Measurements from ENCODE around the gene UPF3A.

UPF3A gene

DNA sequence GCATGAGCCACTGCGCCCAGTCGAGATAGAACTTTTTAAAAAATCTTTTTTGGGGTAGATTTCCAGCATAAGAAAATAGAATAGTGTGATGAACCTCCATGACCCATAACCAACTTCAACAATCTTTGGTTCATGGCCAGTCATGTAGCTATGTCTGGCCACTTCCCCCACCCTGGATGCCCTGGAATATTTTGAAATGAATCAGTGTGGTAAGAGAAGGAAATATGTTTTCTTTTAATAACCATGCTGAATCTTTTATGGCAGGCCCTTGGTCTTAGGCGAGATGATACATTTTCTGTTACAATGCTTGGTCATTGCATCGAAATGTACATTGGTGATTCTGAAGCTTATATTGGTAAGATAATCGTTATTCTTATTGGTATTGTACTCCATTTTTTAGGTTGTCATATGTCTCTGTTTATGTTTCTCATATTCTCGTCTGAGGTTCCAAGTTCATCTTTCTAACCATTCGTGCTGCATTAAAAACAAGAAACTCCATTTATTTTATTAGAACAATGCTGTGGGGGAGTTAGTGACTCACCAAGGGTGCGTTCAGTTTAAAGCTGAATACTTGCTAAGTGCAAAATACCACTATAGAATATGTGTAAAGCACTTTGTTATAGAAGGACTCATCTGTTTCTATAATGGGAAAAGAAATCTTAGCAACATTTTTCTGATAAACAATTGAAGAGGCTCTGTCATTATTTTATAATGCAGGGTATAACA, 16.4 kb upstream of the UPF3A start:
- no peak for DNase-seq

DNA sequence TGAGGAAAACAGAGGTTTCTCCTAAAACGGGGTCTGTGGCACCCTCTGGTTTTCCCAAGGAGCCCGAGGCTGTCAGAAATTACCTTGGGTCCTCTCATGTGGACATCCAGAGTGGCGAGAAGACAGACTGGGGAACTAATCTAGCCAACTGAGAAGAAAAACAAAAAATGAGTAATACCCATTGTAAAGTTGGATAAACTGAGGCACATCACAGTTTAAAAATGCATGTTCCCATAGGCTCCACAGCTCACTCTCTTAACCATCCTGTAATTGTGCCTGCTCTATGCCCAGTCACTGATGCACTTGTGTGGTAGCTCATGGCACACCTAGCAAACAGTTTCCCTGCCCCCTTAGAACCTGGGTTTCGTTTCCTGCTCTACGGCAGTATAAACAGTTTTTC, 15.2 kb upstream of the UPF3A start:
- DNase-seq, result no peak

DNA sequence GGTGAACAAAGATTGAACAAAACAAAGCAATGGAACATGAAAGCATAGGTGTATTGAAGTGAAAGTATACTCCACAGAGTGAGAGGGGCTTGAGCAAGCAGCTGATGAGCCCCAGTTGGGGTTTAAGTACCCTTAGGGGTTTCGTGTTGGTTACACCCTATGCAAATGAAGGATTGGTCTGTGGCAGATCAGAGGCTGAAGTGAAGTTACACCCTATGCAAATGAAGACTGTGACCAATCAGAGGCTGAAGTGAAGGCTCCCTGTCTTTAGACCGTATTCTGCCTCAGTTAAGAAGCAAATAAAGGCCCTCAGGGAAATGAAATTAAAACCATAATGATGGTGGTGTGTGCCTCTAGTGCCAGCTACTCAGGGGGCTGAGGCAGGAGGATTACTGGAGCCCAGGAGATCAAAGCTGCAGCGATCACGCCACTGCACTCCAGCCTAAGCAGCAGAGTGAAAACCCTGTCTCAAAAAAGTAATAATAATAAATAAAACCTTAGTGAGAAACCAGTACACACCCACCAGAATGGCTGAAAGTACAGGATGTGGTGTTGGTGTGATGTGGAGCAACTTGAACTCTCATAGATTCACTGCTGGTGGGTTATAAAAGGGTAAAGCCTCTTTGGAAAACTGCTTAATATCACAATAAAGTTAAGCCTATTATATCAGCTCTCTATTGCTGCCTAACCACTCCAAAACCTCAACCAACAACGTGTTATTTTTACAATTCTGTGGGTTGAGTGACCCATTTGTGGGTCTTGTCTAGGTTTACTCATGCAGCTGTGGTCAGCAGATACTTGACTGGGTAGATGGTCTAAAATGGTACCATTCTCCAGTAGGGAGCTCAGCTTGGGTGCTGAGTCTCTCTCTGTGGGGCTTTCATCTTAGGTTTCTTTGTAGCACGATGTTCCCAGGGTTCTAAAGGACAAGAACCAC, 12.8 kb upstream of the UPF3A start:
- DNase-seq, result no peak

DNA sequence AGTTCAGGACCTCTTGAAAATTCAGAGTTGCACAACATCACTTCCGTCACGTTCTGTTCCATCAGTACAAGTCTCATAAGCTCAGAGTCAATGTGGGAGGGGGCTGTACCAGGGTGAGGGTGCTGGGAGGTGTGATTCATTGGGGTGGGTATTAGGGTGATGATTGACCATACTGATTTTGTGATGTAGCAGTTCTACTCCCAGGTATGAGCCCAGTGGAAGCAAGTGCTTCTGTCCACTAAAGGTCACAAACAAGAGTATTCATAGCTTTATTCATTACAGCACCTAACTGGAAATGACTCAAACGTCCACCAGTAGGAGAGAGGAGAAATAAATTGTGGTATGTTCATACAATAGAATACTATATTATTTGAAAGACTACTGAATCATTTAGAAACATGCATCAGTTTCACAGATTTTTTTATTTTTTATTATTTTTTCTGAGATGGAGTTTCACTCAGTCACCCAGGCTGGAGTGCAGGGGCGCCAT, 12.1 kb upstream of the UPF3A start:
- peak; percentile 3 for DNase-seq

DNA sequence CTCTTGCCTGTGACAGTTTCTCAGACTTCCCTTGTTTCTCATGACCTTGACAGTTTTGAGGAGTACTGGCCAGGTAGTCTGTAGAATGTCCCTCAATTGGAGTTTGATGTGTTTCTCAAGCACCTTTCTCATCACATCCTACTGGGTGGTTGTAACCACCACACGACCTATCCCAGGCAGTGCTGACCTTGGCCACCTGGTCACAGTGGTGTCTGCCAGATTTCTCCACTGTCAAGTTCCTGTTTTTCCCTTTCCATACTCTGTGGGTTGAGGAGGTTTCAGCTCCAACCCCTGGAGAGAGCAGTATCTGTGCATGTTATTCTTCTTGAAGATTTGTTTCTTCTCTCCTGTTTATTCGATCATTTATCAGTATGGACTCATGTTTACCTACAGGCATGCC, 8.4 kb upstream of the UPF3A start:
- DNase-seq, result no peak

DNA sequence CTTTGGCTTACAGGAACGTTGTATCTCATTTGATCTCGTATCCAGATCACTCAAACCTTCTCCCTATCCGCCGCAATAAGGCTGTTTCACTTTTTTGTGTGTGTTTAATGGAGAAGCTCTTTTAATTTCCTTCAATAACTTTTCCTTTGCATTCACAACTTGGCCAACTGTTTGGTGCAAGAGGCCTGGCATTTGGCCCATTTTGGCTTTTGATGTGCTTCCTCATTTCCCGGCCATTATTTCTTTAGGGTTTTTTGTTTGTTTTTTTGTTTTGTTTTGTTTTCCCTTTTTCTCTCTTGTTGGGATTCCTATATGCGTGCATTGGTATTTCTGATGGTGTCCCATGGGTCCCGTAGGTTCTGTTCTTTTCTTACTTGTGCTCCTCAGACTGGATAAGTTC, 6.1 kb upstream of the UPF3A start:
- no peak for DNase-seq

DNA sequence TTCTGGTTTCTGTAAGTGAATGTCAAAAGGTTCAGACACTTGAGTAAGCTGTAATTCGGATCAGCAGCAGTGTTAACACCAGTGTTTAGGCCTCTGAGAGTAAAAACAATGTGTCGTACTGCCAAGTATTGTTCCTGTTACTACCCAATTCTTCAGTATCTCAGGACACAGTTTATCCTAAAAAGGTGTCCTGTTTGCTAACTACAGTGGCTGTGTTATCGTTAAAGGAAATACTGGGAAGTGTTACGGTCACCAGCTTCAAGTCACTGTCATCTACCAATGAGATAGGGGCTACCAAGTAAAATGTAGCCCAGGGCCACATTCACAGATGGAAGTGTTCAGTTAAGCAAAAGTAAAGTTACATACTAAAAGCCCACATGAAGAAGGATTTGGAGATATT, 2.3 kb upstream of the UPF3A start:
- no peak for DNase-seq

DNA sequence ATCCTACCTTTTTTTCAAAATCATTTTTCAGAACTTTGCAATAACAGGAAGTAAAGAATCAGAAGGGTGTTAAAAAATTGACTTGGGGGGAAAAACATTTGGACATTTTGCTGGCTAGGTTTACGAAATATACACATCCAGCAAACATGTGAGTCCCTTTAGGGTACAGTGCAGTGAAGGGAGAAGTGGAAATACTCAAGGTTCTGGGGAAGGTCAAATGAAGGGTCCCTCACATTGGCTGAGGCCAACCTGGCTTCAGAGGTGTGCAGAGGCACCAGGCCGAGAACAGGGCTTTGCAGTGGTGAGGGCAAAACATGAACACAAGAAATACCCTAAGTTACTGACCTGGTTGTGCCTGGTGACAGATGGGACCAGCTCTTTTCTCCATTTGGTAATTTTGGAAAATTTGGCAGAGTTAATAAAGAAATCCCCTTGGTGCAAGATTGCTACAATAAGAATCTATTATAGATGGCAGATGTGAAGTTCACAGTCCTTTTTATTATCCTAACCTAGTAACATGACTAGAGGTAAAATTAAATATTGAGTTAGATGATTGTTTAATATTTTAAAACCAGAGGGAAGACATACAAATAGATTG, 1.5 kb upstream of the UPF3A start:
- DNase-seq, result no peak

DNA sequence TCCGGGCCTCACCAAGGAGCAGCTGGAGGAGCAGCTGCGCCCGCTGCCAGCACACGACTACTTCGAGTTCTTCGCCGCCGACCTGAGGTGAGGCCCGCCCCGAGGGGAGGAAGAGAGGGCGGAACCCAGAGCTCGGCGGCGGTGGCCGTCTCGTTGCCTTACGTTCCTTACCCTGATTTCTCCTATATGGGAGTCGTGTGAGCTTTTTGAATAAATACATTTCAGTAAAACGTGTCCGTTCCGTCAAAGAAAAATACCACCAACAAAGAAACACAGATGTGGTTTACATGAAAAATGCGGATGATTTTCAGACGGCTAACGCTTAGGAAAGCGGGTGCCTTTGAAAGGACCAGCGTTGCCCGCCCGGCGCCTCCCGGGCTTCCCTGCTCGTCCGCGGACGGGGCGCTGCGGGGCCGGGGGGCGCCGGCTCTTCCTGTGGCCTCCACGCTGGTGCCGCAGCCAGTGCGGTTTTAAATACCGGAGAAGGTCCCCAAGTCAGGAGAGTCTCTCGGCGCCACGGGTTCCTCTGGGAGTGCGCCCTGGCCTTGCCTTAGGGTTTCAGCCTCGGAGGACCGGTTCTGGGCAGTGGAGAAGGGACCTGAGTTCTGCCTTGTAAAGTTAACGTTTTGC, 755 bp downstream of the UPF3A start:
- DNase-seq, result peak; percentile 80

DNA sequence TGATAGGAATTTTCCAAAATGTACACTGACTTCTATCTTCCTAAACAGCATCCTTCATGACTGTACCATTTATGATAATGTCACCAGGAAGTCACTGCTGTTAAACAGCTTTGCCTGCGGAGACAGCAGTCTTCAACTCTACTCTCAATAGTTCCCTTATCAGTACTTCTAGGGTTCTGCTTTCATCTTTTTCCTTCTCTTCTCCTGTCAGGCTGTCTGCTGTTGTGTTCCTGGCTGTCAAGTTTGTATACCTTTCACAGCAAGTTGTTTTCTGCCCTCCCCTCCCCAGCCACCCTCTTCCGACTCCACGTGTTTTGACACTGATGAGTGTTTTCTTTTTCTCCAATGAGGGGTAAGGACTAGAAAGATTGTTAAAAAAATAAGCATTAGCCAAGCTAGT, 2.2 kb downstream of the UPF3A start:
- no peak for DNase-seq

DNA sequence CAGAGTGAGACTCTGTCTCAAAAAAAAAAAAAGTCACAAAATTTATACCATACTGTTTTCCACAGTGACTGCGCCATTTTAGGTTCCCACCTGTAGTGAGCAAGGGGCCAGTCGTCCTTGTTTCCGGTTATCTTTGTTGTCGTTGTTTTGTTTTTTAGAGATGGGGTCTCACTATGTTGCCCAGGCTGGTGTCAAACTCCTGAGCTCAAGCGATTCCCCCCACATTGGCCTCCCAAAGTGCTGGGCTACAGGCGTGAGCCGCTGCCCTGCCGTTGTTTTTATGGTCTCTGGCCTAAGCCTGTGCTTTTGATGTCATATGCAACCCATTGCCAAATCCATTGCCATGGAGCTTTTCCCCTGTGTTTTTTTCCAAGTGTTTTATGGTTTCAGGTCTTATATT, 3.3 kb downstream of the UPF3A start:
- DNase-seq, result no peak

DNA sequence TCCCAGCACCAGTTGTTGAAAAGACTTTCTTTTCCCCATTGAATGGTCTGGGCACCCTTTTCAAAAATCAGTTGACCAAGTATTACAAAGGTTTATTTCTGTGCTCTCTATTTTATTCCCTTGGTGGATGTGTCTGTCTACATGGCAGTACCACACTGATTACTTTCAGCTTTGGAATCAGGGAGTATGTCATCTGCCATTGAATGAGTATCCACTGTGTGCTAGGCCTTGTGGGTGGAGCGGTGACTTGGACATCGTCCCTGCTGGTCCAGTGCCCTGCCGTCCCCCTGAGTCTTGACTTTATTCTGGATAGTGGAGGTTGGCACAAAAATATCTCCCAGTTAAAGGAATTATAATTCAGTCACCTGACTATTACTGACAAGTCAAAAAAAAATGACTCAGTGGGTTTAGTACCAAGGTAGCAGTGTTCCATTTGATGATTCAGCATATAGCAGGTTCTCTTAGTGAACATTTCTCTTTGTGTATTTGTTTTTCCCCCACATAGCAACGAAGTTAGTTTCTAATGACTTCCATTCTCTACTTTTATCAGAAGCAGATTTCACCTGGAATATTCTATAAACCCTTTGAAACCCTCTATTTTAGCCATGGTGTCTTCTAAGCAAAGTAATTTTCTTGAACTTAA, 3.9 kb downstream of the UPF3A start:
- DNase-seq, result no peak

DNA sequence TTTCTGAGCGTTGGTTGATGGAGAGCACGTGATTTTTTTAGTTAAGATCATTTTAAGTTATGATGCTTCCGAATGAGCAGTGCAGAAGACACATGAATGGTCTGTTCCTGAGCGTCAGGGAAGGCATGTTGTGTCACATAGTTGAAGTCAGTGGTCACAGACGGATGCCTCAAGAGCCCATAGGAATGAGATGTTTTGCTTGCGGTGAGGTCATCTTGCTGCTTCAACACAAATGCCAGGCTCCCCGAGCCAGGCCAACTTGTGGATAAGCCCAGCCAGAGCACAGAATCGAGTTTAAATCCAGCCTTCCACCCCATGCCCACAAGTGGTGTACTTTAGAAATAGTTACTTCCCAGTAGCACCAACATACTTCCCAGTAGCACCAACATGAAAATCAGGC, 5.4 kb downstream of the UPF3A start:
- no peak for DNase-seq

DNA sequence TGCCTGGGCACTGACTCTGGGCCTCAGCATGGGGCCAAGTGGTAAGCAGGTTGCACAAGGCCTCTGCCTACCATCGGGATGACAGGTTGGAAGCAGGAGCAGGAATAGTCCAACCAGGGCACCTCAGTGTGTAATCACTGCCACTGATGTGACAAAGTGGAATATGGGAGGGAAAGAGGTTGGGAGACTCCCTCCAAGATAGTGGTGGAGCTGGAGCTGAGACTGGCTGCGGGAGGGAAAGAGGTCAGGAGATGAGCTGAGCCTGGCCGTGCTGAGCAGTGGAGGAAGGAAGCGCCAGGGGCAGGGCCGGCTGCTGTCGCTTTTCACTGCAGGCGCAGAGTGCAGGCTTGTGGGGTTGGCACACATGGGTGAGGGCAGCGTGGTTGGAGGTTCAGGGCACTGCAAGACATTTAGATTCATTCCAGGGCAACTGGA, 6.8 kb downstream of the UPF3A start:
- DNase-seq, result no peak

DNA sequence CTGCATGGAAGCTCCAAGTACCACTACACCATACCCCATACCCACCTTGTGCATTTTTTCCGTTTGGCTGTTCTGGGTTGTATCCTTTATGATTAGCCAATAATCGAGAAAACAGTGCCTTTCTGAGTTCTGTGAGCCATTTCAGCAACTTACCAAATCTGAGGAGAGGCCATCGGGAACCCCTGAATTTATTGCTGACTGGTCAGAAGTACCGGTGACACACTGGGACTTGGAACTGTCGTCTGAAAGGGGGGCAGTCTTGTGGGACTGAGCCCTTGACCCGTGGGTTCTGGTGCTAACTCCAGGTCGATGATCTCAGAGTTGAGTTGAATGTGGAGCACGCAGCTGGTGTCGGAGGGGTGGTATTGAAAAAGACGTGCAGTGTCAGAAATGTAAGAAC, 15.0 kb downstream of the UPF3A start:
- no peak for DNase-seq

DNA sequence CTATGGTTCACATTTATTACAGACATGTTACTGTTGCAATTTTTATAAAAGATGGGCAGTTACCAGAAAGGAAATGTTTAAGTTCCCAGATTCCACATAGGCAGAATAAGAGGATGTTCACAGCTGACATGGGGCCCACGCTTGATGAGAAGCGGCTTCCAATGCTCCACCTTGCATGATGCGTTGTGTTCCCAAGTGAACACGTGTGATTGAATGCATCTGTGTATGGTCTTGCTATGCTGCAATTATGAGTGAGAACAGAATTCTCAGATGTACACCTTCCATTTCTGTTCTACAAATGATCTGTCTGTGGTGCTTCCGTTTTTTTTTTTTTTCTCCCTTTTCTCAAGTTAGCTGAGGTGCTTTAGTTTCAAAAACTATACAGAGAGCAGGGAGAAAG, 15.5 kb downstream of the UPF3A start:
- DNase-seq, result no peak

DNA sequence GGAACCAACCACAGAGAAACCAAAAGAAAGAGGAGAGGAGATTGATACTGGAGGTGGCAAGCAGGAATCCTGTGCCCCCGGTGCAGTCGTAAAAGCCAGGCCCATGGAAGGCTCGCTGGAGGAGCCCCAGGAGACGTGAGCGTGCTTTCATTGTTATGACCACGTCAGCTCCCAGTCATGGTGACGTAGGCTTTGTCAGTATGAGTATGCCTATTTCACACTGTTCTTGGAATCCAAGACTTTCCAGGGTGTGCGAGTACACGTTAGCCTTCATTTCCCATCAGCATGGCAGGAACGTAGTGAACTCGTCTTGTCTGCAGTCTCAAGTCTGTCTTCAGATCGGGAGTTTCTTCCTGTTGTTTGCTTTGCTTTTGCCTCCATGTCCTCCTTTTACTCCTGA, 17.5 kb downstream of the UPF3A start:
- DNase-seq, result no peak

DNA sequence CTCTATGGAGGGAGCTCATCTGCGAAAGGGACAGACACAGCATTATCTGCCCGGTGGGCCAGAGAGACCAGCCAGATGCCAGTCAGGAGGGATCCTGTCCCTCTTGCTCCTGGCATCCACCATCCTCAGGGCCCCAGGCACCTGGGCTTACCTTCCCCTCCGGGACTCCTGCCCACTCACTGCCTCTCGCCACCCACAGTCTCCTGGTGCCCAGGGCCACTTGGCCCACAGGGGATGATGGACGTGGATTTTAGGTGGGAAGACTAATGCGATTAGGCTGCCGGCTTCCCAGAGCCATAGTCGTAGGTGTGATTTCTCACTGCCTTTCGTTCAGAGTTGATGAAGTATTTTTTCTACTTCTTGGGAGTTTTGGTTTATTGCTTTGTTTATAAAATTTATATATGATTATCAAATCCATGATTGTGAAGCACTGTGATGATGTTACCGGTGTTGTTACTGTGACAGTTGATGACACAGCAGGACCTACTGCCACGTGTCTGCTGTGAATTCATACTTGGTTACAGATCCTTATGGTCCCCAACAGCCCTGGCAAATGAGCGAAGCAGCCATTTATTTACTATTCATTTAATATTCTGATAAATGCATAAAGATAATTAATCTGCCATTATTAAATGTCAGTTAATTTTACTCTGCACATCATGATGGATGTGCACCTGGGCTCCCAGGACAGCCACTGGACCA, 18.4 kb downstream of the UPF3A start:
- DNase-seq, result no peak

DNA sequence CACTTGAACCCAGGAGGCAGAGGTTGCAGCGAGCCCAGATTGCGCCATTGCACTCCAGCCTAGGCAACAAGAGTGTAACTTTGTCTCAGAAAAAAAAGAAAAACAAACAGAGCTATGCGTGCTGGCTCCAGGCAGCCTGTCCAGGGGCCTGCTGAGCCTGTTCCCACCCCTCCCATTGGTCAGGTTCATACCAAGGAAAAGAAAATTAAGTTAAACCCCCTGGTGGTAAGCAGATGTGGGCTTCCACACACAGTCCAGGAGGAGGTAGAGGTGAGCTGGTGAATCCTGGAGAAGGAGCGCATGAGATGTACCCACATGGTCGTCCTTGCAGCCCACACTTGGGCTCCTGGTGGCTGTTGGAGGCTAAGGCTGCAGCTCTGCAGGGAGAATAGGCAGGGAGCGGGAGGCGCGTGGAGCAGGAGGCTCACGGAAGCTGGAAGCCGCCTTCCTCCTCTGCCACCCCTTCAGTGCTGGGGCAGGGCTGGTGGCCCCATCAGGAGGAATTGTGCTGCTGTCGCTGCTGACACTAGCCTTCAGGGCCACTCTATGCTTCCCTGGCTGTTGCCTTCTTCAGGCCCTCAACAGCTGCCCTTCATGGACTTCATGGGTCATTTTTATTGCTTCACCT, 22.4 kb downstream of the UPF3A start:
- DNase-seq, result no peak

DNA sequence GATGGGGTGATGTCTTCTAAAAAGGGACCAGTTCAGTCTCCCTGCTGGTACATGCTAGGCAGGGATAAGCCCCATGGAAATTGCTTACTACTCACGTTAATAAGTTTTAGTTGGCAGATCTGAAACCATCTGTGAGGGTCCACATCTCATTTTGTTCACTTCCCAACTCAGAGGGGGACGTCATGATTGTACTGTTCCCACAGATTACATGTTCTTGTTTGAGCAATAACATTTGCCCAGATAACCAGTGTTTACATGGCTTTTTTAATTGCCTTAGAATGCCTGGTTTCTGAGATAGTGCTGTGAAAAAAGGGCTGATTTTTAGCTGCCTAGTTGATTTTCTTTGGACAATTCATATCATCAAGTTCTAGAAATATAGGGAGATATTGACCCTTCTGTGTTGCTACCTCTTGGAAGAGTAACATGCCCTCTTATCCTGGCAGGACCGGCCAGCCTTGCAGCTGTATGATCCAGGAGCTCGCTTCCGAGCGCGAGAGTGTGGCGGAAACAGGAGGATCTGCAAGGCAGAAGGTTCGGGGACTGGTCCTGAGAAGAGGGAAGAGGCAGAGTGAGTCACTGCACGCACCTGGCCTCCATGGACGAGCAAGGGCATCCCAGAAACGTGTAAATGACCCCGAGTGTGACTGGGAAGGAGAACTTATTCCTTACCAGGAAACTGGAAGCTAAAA, 23.1 kb downstream of the UPF3A start:
- no peak for DNase-seq

DNA sequence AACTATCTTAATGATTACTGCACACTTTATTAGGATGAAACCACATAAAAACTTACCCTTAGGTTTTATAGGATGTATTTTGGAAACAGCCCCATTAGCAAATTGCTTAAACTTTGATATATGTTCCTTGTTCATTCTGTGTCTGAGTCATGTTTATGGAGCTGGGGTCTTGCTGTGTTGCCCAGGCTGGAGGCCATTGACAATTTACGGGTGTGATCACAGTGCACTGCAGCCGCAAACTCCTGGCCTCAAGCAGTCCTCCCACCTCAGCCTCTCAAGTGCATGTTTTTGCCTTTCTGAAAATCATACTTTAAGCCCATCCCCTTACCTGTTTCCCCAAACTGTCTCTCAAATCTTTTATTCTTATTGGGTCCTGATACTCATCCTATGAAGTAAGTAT, 27.7 kb downstream of the UPF3A start:
- DNase-seq, result no peak
